Fibroblast of skin of left quadriceps (primary cell): ENCODE data around the gene GPR146.
"Not testable (repeated sequence)": the region's sequence is repeated elsewhere in the genome, so short reads cannot be mapped to it uniquely, and the experiment has no call there.

Source experiments
- DNase-seq, 2 experiments: peaks; one replicate each; pipeline ENCODE4 v3.0.0-alpha.2; 2013; ENCODE audit warnings: low read depth in 2 of 2

The GPR146 gene

GRCh38 chr7:1025743-1026581 lies 18.4 kb upstream of the GPR146 start:
- no peak for DNase-seq

- no peak for DNase-seq
These were observed 17.6 kb upstream of the GPR146 start for GRCh38 chr7:1026721-1027161.

- no peak for DNase-seq
These were observed 16.9 kb upstream of the GPR146 start for GRCh38 chr7:1027242-1028043.

GRCh38 chr7:1028044-1028770 lies 16.1 kb upstream of the GPR146 start:
- DNase-seq = peak; percentile 69 to 73

- DNase-seq = peak; percentile 83 to 87
These were observed 15.3 kb upstream of the GPR146 start for GRCh38 chr7:1028775-1029636.

- DNase-seq = no peak
These were observed 14.5 kb upstream of the GPR146 start for GRCh38 chr7:1029637-1030443.

- no peak for DNase-seq
These were observed 13.8 kb upstream of the GPR146 start for GRCh38 chr7:1030444-1031070.

GRCh38 chr7:1031716-1032455 lies 12.5 kb upstream of the GPR146 start:
- no peak for DNase-seq

GRCh38 chr7:1032536-1033181 lies 11.7 kb upstream of the GPR146 start:
- DNase-seq = no peak

- no peak for DNase-seq
These were observed 10.7 kb upstream of the GPR146 start for GRCh38 chr7:1033546-1034145.

- not testable (repeated sequence) for DNase-seq
These were observed 9.6 kb upstream of the GPR146 start for GRCh38 chr7:1034769-1035168.

- DNase-seq = not testable (repeated sequence)
These were observed 8.0 kb upstream of the GPR146 start for GRCh38 chr7:1036164-1036928.

- not testable (repeated sequence) for DNase-seq
These were observed 4.1 kb upstream of the GPR146 start for GRCh38 chr7:1040233-1040632.

GRCh38 chr7:1040790-1041189 lies 3.6 kb upstream of the GPR146 start:
- peak; percentile 40 for DNase-seq

GRCh38 chr7:1041551-1042491 lies 2.5 kb upstream of the GPR146 start:
- no peak for DNase-seq

GRCh38 chr7:1042492-1042833 lies 1.9 kb upstream of the GPR146 start:
- DNase-seq = no peak
